SK-N-SH (cell line): ENCODE measurements around the gene WTIP. TPM values are rescaled to one million over a fixed set of nuclear protein-coding genes. Genes with fewer than 3 reads are reported as not detected.

Source experiments
- CTCF ChIA-PET: fragments of 300-600, 350-600 bp; formaldehyde crosslinking; extraction: SDS; loops from one replicate; lab custom pipeline; 2021; lab: Yijun Ruan, JAX
- POLR2A ChIA-PET: fragments of 350-600 bp; sonication (Branson Sonifier 250); formaldehyde crosslinking; extraction: SDS; loops from one replicate; lab custom pipeline; 2020; ENCODE audit warnings: antibody characterized with exemption, inconsistent platforms; lab: Yijun Ruan, JAX
- DNase-seq: peaks from one replicate; pipeline ENCODE4 v3.0.0; 2012
- H2AFZ ChIP-seq: fragments of 200-600 bp; sonication (generic); 2 replicates; pipeline ENCODE4 v1.8.1; 2016; ENCODE audit warnings: antibody characterized with exemption, mild to moderate bottlenecking, low read depth
- H3F3A ChIP-seq: fragments of 200-600 bp; sonication (generic); replicated peaks from 2 replicates; pipeline ENCODE3; 2016; ENCODE audit warnings: antibody characterized with exemption, mild to moderate bottlenecking; ENCODE audit not compliant: insufficient read depth
- H3K27ac ChIP-seq, 2 experiments: fragments of 200-500 bp in 1 of 2; fragments of 200-600 bp in 1 of 2; sonication (Bioruptor generic) in 1 of 2; sonication (generic), shearing (Covaris generic) in 1 of 2; 2 replicates each; pipeline versions ENCODE4 v1.5.1 to v1.6.1; 2014 to 2016; ENCODE audit warnings: low read depth in 2 of 2, inconsistent platforms in 1 of 2, low read length in 1 of 2, mild to moderate bottlenecking in 1 of 2, mixed read lengths in 1 of 2
- H3K27me3 ChIP-seq: fragments of 200-600 bp; sonication (generic), shearing (Covaris generic); 2 replicates; pipeline ENCODE4 v1.6.1; 2016; ENCODE audit warnings: mixed run types; ENCODE audit not compliant: insufficient read depth
- H3K36me3 ChIP-seq, 2 experiments: fragments of 200-500 bp in 1 of 2; fragments of 200-600 bp in 1 of 2; sonication (Bioruptor generic) in 1 of 2; sonication (generic) in 1 of 2; replicated peaks in 1 of 2; 2 replicates each; pipeline versions ENCODE3 to v1.5.1; 2014 to 2016; ENCODE audit warnings: low read length in 1 of 2, mild to moderate bottlenecking in 1 of 2; ENCODE audit not compliant: insufficient read depth in 2 of 2, control insufficient read depth in 1 of 2
- H3K4me1 ChIP-seq, 2 experiments: fragments of 200-500 bp in 1 of 2; fragments of 200-600 bp in 1 of 2; sonication (Bioruptor generic) in 1 of 2; sonication (generic), shearing (Covaris generic) in 1 of 2; 2 replicates each; pipeline versions ENCODE4 v1.5.1 to v1.6.1; 2014 to 2016; ENCODE audit warnings: low read depth in 1 of 2, low read length in 1 of 2, mixed run types in 1 of 2; ENCODE audit not compliant: insufficient read depth in 2 of 2, control insufficient read depth in 1 of 2
- H3K4me2 ChIP-seq: fragments of 200-600 bp; sonication (generic), shearing (Covaris generic); 2 replicates; pipeline ENCODE4 v1.6.1; 2017; ENCODE audit warnings: mixed run types
- H3K4me3 ChIP-seq, 2 experiments: fragments of 200-500 bp in 1 of 2; fragments of 200-600 bp in 1 of 2; sonication (Bioruptor generic) in 1 of 2; sonication (generic), shearing (Covaris generic) in 1 of 2; 2 replicates each; pipeline versions ENCODE4 v1.5.1 to v1.8.1; 2014 to 2016; ENCODE audit warnings: low read depth in 2 of 2, inconsistent platforms in 1 of 2, low read length in 1 of 2, mild to moderate bottlenecking in 1 of 2, mixed read lengths in 1 of 2, moderate library complexity in 1 of 2
- H3K79me2 ChIP-seq: fragments of 200-600 bp; sonication (generic); 2 replicates; pipeline ENCODE4 v1.8.1; 2017; ENCODE audit warnings: mild to moderate bottlenecking; ENCODE audit not compliant: insufficient read depth
- H3K9ac ChIP-seq: fragments of 200-600 bp; sonication (generic); 2 replicates; pipeline ENCODE4 v1.6.1; 2017; ENCODE audit warnings: mixed run types
- H3K9me2 ChIP-seq: fragments of 200-600 bp; sonication (generic); 2 replicates; pipeline ENCODE4 v1.6.1; 2017; ENCODE audit warnings: mixed run types
- H3K9me3 ChIP-seq: fragments of 200-600 bp; sonication (generic); 2 replicates; pipeline ENCODE4 v1.6.1; 2017; ENCODE audit warnings: mixed run types, mild to moderate bottlenecking, moderate library complexity
- H4K20me1 ChIP-seq: fragments of 200-600 bp; sonication (generic); 2 replicates; pipeline ENCODE4 v1.6.1; 2017; ENCODE audit warnings: mild to moderate bottlenecking, mixed run types; ENCODE audit not compliant: insufficient read depth
- CHD2 ChIP-seq: fragments of 150-350 bp; IDR thresholded peaks from 2 replicates; pipeline ENCODE4 v1.6.1; 2018; ENCODE audit warnings: low read length; ENCODE audit not compliant: partially characterized antibody
- ELF1 ChIP-seq: IDR thresholded peaks from 2 replicates; pipeline ENCODE4 v1.4.0; 2012
- EP300 ChIP-seq, 2 experiments: IDR thresholded peaks; 2 replicates each; pipeline versions ENCODE4 v1.4.0 to v1.6.1; 2012; ENCODE audit warnings: borderline replicate concordance in 1 of 2, low read depth in 1 of 2, low read length in 1 of 2
- FOSL2 ChIP-seq: IDR thresholded peaks from 2 replicates; pipeline ENCODE4 v1.4.0; 2012; ENCODE audit warnings: low read depth, mild to moderate bottlenecking, moderate library complexity, borderline replicate concordance
- FOXJ3 ChIP-seq: sonication (generic); formaldehyde crosslinking; IDR thresholded peaks from 2 replicates; pipeline ENCODE4 v1.5.1; 2020; ENCODE audit warnings: mild to moderate bottlenecking, missing genetic modification reagents
- FOXM1 ChIP-seq: IDR thresholded peaks from 2 replicates; pipeline ENCODE4 v1.4.0; 2012; ENCODE audit warnings: low read depth, mild to moderate bottlenecking
- GATA2 ChIP-seq: sonication (generic); formaldehyde crosslinking; IDR thresholded peaks from 2 replicates; pipeline ENCODE4 v1.5.0; 2020; ENCODE audit warnings: mild to moderate bottlenecking, missing genetic modification reagents
- IRF3 ChIP-seq: fragments of 150-350 bp; IDR thresholded peaks from 2 replicates; pipeline ENCODE4 v1.6.1; 2016; ENCODE audit warnings: mild to moderate bottlenecking, low read depth, low read length
- JUND ChIP-seq: IDR thresholded peaks from 2 replicates; pipeline ENCODE4 v1.4.0; 2012
- MEF2A ChIP-seq: IDR thresholded peaks from 2 replicates; pipeline ENCODE4 v1.4.0; 2012; ENCODE audit warnings: low read depth, borderline replicate concordance
- MXI1 ChIP-seq: IDR thresholded peaks from 2 replicates; pipeline ENCODE4 v1.6.1; 2012; ENCODE audit warnings: mild to moderate bottlenecking, low read depth, low read length, improper control_type of control experiment
- NRF1 ChIP-seq: IDR thresholded peaks from 2 replicates; pipeline ENCODE4 v1.6.1; 2012; ENCODE audit warnings: low read depth, mild to moderate bottlenecking, low read length
- PBX3 ChIP-seq: IDR thresholded peaks from 2 replicates; pipeline ENCODE4; 2012
- POLR2AphosphoS5 ChIP-seq: IDR thresholded peaks from 2 replicates; pipeline ENCODE4 v1.6.1; 2012; ENCODE audit warnings: low read depth, low read length
- RFX5 ChIP-seq: IDR thresholded peaks from 2 replicates; pipeline ENCODE4 v1.6.1; 2012; ENCODE audit warnings: mild to moderate bottlenecking, improper control_type of control experiment, low read length
- RXRA ChIP-seq: IDR thresholded peaks from 2 replicates; pipeline ENCODE4 v1.4.0; 2012; ENCODE audit warnings: low read depth, mild to moderate bottlenecking, borderline replicate concordance
- SIN3A ChIP-seq: IDR thresholded peaks from 2 replicates; pipeline ENCODE4 v1.6.1; 2012; ENCODE audit warnings: low read depth, mild to moderate bottlenecking, low read length, moderate library complexity, borderline replicate concordance
- USF2 ChIP-seq: fragments of 150-350 bp; IDR thresholded peaks from 2 replicates; pipeline ENCODE4 v1.6.1; 2017; ENCODE audit warnings: antibody characterized with exemption, low read length, low read depth, borderline replicate concordance
- YY1 ChIP-seq: IDR thresholded peaks from 2 replicates; pipeline ENCODE4 v1.4.0; 2012; ENCODE audit warnings: low read depth, mild to moderate bottlenecking
- ZBTB33 ChIP-seq: IDR thresholded peaks from 2 replicates; pipeline ENCODE4 v1.4.0; 2012; ENCODE audit warnings: low read depth, borderline replicate concordance
- WGBS: methylation state at CpG from one replicate; pipeline ENCODE4 v1.1.6; 2017; ENCODE audit warnings: low lambda C conversion rate; 5-methylcytosine and 5-hydroxymethylcytosine counted together
- polyA plus RNA-seq, 3 experiments: library from polyadenylated mRNA; depleted of rRNA; stranded (reverse); fragments of >200 nt; gene quantifications; 2 replicates each; pipeline ENCODE4 v1.2.3, GENCODE V29; 2012
- TF ChIP-seq, protein P1 (sequence below): IDR thresholded peaks from 2 replicates; pipeline ENCODE4 v1.6.1; 2012; ENCODE audit warnings: mild to moderate bottlenecking, low read depth, low read length, moderate library complexity
- TF ChIP-seq, protein P2 (sequence below): IDR thresholded peaks from 2 replicates; pipeline ENCODE4 v1.4.0; 2012; ENCODE audit warnings: low read depth

WTIP gene
- polyA plus RNA-seq (2012; rRNA removed) = 24.1 and 27.7 TPM in 2 replicates
- 12.2 and 21.8 TPM in 2 replicates for polyA plus RNA-seq (2012; cell fraction: cytosol; rRNA removed)
- polyA plus RNA-seq (2012; cell fraction: nucleus; rRNA removed) = 20.6 and 31.8 TPM in 2 replicates

GRCh38 chr19:34480971-34481841 is at the start of gene WTIP:
TSS of gene WTIP (plus strand) at chr19:34481758. CDS start at chr19:34481975, 217 bp downstream.
- WGBS = 25% methylated on average over 16 of the region's 95 CpGs
- H3K27me3 ChIP-seq = no peaks in the 10 kb centered on the region
- H3K36me3 ChIP-seq = no peaks in the 10 kb centered on the region
- peak within 1 kb of the TSS; percentile 89 for H3K4me2 ChIP-seq
- H3K4me1 ChIP-seq = peaks cover 0 to 6% of the 10 kb centered on the region in 2 experiments; a peak in 2 of 4 replicates
- CTCF ChIA-PET = interaction anchor here (0.6 to 1.1 kb wide), 3 partner anchors 17 to 82 kb away, joined by 3 to 6 read pairs (median 3); no protein-coding TSS in a partner anchor
- peaks cover 41% of the 10 kb centered on the region for H3K79me2 ChIP-seq
- peak within 1 kb of the TSS; percentile 78; the same call in 1 of the 2 replicates for H2AFZ ChIP-seq
- H4K20me1 ChIP-seq = peaks cover 38% of the 10 kb centered on the region
- H3K27ac ChIP-seq = peak within 1 kb of the TSS in 1 of 2 experiments; percentile 66; a peak in 2 of 4 replicates
- DNase-seq = peak; percentile 78
- H3F3A ChIP-seq = peaks cover 6% of the 10 kb centered on the region
- POLR2A ChIA-PET = no interaction called here
- peak within 1 kb of the TSS; percentile 74 for H3K9ac ChIP-seq
- H3K4me3 ChIP-seq = peak within 1 kb of the TSS; percentile 57 to 74
- H3K9me3 ChIP-seq = no peaks in the 10 kb centered on the region
- H3K9me2 ChIP-seq = no peaks in the 10 kb centered on the region
- TF ChIP-seq, protein P1, sequence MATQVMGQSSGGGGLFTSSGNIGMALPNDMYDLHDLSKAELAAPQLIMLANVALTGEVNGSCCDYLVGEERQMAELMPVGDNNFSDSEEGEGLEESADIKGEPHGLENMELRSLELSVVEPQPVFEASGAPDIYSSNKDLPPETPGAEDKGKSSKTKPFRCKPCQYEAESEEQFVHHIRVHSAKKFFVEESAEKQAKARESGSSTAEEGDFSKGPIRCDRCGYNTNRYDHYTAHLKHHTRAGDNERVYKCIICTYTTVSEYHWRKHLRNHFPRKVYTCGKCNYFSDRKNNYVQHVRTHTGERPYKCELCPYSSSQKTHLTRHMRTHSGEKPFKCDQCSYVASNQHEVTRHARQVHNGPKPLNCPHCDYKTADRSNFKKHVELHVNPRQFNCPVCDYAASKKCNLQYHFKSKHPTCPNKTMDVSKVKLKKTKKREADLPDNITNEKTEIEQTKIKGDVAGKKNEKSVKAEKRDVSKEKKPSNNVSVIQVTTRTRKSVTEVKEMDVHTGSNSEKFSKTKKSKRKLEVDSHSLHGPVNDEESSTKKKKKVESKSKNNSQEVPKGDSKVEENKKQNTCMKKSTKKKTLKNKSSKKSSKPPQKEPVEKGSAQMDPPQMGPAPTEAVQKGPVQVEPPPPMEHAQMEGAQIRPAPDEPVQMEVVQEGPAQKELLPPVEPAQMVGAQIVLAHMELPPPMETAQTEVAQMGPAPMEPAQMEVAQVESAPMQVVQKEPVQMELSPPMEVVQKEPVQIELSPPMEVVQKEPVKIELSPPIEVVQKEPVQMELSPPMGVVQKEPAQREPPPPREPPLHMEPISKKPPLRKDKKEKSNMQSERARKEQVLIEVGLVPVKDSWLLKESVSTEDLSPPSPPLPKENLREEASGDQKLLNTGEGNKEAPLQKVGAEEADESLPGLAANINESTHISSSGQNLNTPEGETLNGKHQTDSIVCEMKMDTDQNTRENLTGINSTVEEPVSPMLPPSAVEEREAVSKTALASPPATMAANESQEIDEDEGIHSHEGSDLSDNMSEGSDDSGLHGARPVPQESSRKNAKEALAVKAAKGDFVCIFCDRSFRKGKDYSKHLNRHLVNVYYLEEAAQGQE = no peak
- TF ChIP-seq IRF3 (no peak), RFX5 (no peak), JUND (no peak), FOSL2 (no peak), FOXJ3 (CRISPR knock-in tag) (no peak), EP300 (IDR thresholded peaks at IDR 0.05; ENCODE audit: borderline replicate concordance in 1 of 2, low read depth in 1 of 2, low read length in 1 of 2) (peak in 1 of 2 experiments; percentile 68; a peak in 1 of 4 replicates), SIN3A (peak; percentile 76; the same call in 1 of the 2 replicates), YY1 (0 out of 2 replicates have a peak, but pooled peaks have one; percentile 22), ZBTB33 (peak; percentile 53; the same call in 1 of the 2 replicates), FOXM1 (no peak), MXI1 (no peak), ELF1 (no peak), PBX3 (peak; percentile 81), POLR2AphosphoS5 (peak; percentile 54), CHD2 (no peak), RXRA (no peak), MEF2A (no peak), GATA2 (CRISPR knock-in tag) (no peak), USF2 (no peak), NRF1 (no peak)
- TF ChIP-seq, protein P2, sequence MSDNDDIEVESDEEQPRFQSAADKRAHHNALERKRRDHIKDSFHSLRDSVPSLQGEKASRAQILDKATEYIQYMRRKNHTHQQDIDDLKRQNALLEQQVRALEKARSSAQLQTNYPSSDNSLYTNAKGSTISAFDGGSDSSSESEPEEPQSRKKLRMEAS = peak; percentile 75; the same call in 1 of the 2 replicates
